GM12891 (cell line): ENCODE results near the gene CTSF.

Experiments used
- PAX5 ChIP-seq: IDR thresholded peaks from 2 replicates; pipeline ENCODE4 v1.6.1; 2011; ENCODE audit warnings: low read length, moderate library complexity, mild to moderate bottlenecking; ENCODE audit not compliant: insufficient read depth, severe bottlenecking
- POLR2A ChIP-seq: IDR thresholded peaks from 2 replicates; pipeline ENCODE4 v1.6.1; 2011; ENCODE audit warnings: low read depth, low read length, control low read depth
- POLR2AphosphoS5 ChIP-seq: IDR thresholded peaks from 2 replicates; pipeline ENCODE4 v1.6.1; 2011; ENCODE audit warnings: low read depth, low read length, control low read depth
- TAF1 ChIP-seq: IDR thresholded peaks from 2 replicates; pipeline ENCODE4 v1.6.1; 2011; ENCODE audit warnings: low read depth, low read length, control low read depth

DNA sequence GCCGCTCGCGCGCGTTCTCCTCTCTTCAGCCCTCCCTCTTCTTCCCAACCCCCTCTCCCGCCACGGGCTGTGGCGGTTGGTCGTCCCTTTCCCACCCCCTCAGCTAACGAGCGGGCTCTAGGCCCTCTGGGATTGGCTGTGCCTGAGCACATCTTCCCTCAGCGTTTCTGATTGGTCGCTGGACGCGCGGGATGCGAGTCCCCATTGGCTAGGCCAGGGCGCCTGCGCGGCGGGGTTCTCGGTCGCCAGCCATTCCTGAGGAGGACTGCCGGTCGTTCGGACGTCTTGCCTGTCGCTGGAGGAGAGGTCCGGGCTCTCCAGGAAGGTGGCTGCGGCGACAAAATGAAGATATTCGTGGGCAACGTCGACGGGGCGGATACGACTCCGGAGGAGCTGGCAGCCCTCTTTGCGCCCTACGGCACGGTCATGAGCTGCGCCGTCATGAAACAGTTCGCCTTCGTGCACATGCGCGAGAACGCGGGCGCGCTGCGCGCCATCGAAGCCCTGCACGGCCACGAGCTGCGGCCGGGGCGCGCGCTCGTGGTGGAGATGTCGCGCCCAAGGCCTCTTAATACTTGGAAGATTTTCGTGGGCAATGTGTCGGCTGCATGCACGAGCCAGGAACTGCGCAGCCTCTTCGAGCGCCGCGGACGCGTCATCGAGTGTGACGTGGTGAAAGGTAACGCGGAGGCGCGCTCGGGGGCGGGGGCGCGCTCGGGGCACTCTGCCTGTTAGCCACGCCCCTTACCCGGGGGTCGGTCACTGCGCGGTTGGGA is 48.2 kb upstream of the CTSF start, which contains the start of gene RBM14:
- TF ChIP-seq TAF1 = peak; percentile 98
- TF ChIP-seq POLR2A = peak; percentile 98
- peak; percentile 99 for TF ChIP-seq POLR2AphosphoS5
- TF ChIP-seq PAX5 = no peak
